HG02642 (cell line): ENCODE results near the gene ZNF138.
A peak's percentile ranks its signal among the peaks of the same experiment; 100 is the strongest.
"Not testable (repeated sequence)": the region's sequence is repeated elsewhere in the genome, so short reads cannot be mapped to it uniquely, and the experiment has no call there.

Experiments
- ATAC-seq: cut with Tn5 transposase; IDR thresholded peaks from one replicate; pipeline ENCODE4 v1.9.1; 2021; ENCODE audit warnings: mild to moderate bottlenecking; ENCODE audit not compliant: unreplicated experiment, poor library complexity

ZNF138 gene

GRCh38 chr7:64794171-64794844 lies at the start of gene ZNF138:
Gene ZNF138, plus strand, starts transcription at chr7:64794428. Its CDS starts 141 bp downstream, at chr7:64794569.
- peak; percentile 100 for ATAC-seq

GRCh38 chr7:64744680-64745079 lies 49.5 kb upstream of the ZNF138 start:
- ATAC-seq = no peak

- no peak for ATAC-seq
These were observed 46.4 kb upstream of the ZNF138 start for GRCh38 chr7:64747802-64748201.

GRCh38 chr7:64753032-64753431 lies 41.2 kb upstream of the ZNF138 start:
- ATAC-seq = no peak

- no peak for ATAC-seq
These were observed 38.4 kb upstream of the ZNF138 start for GRCh38 chr7:64755865-64756264.

- ATAC-seq = no peak
These were observed 36.1 kb upstream of the ZNF138 start for GRCh38 chr7:64758151-64758550.

- no peak for ATAC-seq
These were observed 25.4 kb upstream of the ZNF138 start for GRCh38 chr7:64768824-64769223.

GRCh38 chr7:64774204-64774842 lies 19.9 kb upstream of the ZNF138 start:
- ATAC-seq = no peak

- no peak for ATAC-seq
These were observed 18.9 kb upstream of the ZNF138 start for GRCh38 chr7:64775289-64775688.

- ATAC-seq = not testable (repeated sequence)
These were observed 9.4 kb upstream of the ZNF138 start for GRCh38 chr7:64784842-64785241.

GRCh38 chr7:64787295-64787694 lies 6.9 kb upstream of the ZNF138 start:
- ATAC-seq = no peak

GRCh38 chr7:64789241-64789640 lies 5.0 kb upstream of the ZNF138 start:
- not testable (repeated sequence) for ATAC-seq

GRCh38 chr7:64793106-64793755 lies 997 bp upstream of the ZNF138 start:
- no peak for ATAC-seq

- ATAC-seq = no peak
These were observed 948 bp downstream of the ZNF138 start for GRCh38 chr7:64795176-64795575.

- ATAC-seq = not testable (repeated sequence)
These were observed 4.9 kb downstream of the ZNF138 start for GRCh38 chr7:64799169-64799568.

- ATAC-seq = no peak
These were observed 8.5 kb downstream of the ZNF138 start for GRCh38 chr7:64802699-64803098.

GRCh38 chr7:64807731-64808365 lies 13.6 kb downstream of the ZNF138 start:
- ATAC-seq = no peak

GRCh38 chr7:64811767-64812166 lies 17.5 kb downstream of the ZNF138 start:
- ATAC-seq = no peak

- no peak for ATAC-seq
These were observed 36.7 kb downstream of the ZNF138 start for GRCh38 chr7:64830926-64831325.

- ATAC-seq = no peak
These were observed 37.9 kb downstream of the ZNF138 start for GRCh38 chr7:64832136-64832535.

- no peak for ATAC-seq
These were observed 40.8 kb downstream of the ZNF138 start for GRCh38 chr7:64834989-64835388.
